DND-41 (cell line): ENCODE results near the gene AKR1B1.

ENCODE experiments used
- ATAC-seq: fragments of 200-7000 bp; cut with Tn5 transposase; 3 replicates; pipeline ENCODE4 v1.9.1; 2021; ENCODE audit warnings: low read depth; ENCODE audit not compliant: insufficient read depth
- DNase-seq: peaks from one replicate; pipeline ENCODE4 v3.0.0-alpha.2; 2020
- H2AFZ ChIP-seq: 2 replicates; pipeline ENCODE4 v1.6.0; 2012; ENCODE audit warnings: low read depth, low read length
- H3K27ac ChIP-seq: 2 replicates; pipeline ENCODE4 v1.5.1; 2012; ENCODE audit warnings: low read length, inconsistent platforms
- H3K27me3 ChIP-seq: fragments of 200-600 bp; sonication (generic); 2 replicates; pipeline ENCODE4 v1.6.0; 2012; ENCODE audit warnings: low read length, mild to moderate bottlenecking, inconsistent platforms; ENCODE audit not compliant: insufficient read depth, poor library complexity
- H3K36me3 ChIP-seq: 2 replicates; pipeline ENCODE4 v1.5.1; 2012; ENCODE audit warnings: low read length, inconsistent platforms; ENCODE audit not compliant: insufficient read depth
- H3K4me1 ChIP-seq: 2 replicates; pipeline ENCODE4 v1.5.1; 2012; ENCODE audit warnings: mild to moderate bottlenecking, low read length; ENCODE audit not compliant: insufficient read depth
- H3K4me2 ChIP-seq: 2 replicates; pipeline ENCODE4 v1.6.0; 2012; ENCODE audit warnings: mild to moderate bottlenecking, moderate library complexity, low read length, inconsistent platforms; ENCODE audit not compliant: insufficient read depth
- H3K4me3 ChIP-seq, 2 experiments: fragments of 200-600 bp in 1 of 2; shearing (Covaris generic) in 1 of 2; 2 replicates each; pipeline ENCODE4 v1.5.1; 2012 to 2016; ENCODE audit warnings: inconsistent platforms in 2 of 2, low read length in 2 of 2, mild to moderate bottlenecking in 2 of 2, low read depth in 1 of 2, moderate library complexity in 1 of 2
- H3K79me2 ChIP-seq: 2 replicates; pipeline ENCODE4 v1.6.0; 2012; ENCODE audit warnings: low read length, inconsistent platforms; ENCODE audit not compliant: insufficient read depth
- H3K9ac ChIP-seq: 2 replicates; pipeline ENCODE4 v1.6.0; 2012; ENCODE audit warnings: low read depth, mild to moderate bottlenecking, inconsistent platforms, low read length, moderate library complexity
- H3K9me3 ChIP-seq: 2 replicates; pipeline ENCODE4 v1.5.1; 2012; ENCODE audit warnings: low read length, moderate library complexity, mild to moderate bottlenecking, inconsistent platforms; ENCODE audit not compliant: insufficient read depth, severe bottlenecking
- H4K20me1 ChIP-seq: 2 replicates; pipeline ENCODE4 v1.6.0; 2012; ENCODE audit warnings: low read length; ENCODE audit not compliant: insufficient read depth
- EZH2 ChIP-seq: IDR thresholded peaks from 3 replicates; pipeline ENCODE4 v1.6.1; 2012; ENCODE audit warnings: borderline replicate concordance, low read depth, mild to moderate bottlenecking, moderate library complexity, low read length, inconsistent platforms; ENCODE audit not compliant: severe bottlenecking
- TF ChIP-seq, protein P1 (sequence below): IDR thresholded peaks from 2 replicates; pipeline ENCODE4 v1.5.1; 2012; ENCODE audit warnings: borderline replicate concordance, low read length, moderate library complexity, mild to moderate bottlenecking; ENCODE audit not compliant: poor library complexity, severe bottlenecking; ENCODE audit errors: extremely low read depth

Gene AKR1B1

DNA sequence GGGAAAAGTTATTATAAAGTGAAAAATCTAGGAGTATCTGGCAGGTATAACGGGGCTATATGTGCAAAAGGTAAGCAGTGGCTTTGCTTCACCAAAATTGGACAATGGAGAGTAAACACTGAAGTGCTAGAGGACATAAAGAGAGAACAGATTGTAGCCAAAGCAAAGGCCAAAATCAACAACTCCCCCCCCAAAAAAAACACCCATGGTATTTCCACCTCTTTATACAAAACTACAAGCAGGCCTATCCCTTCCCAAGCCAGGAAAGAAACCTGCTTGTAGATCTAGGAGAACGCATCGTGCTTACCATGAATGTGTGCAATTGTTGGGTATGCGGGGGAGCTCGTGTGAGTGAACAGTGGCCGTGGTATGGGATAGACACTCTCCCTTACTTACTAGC lies 9.2 kb upstream of the AKR1B1 start:
- Histone ChIP-seq H3K4me1 (no peaks in the 10 kb centered on the region), H3K27ac (no peak overlapping the region), H4K20me1 (no peaks in the 10 kb centered on the region), H3K79me2 (no peaks in the 10 kb centered on the region), H3K4me2 (no peak overlapping the region), H3K4me3 (no peak overlapping the region), H2AFZ (no peak overlapping the region), H3K9me3 (peaks cover 16% of the 10 kb centered on the region), H3K27me3 (no peaks in the 10 kb centered on the region), H3K9ac (no peak overlapping the region), H3K36me3 (no peaks in the 10 kb centered on the region)
- ATAC-seq (no peak), DNase-seq (no peak)
- no peak for TF ChIP-seq EZH2
- TF ChIP-seq, protein P1, sequence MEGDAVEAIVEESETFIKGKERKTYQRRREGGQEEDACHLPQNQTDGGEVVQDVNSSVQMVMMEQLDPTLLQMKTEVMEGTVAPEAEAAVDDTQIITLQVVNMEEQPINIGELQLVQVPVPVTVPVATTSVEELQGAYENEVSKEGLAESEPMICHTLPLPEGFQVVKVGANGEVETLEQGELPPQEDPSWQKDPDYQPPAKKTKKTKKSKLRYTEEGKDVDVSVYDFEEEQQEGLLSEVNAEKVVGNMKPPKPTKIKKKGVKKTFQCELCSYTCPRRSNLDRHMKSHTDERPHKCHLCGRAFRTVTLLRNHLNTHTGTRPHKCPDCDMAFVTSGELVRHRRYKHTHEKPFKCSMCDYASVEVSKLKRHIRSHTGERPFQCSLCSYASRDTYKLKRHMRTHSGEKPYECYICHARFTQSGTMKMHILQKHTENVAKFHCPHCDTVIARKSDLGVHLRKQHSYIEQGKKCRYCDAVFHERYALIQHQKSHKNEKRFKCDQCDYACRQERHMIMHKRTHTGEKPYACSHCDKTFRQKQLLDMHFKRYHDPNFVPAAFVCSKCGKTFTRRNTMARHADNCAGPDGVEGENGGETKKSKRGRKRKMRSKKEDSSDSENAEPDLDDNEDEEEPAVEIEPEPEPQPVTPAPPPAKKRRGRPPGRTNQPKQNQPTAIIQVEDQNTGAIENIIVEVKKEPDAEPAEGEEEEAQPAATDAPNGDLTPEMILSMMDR = no peak

GRCh38 chr7:134465491-134465890 lies 6.6 kb upstream of the AKR1B1 start:
- no peak overlapping the region for H3K4me2 ChIP-seq
- H3K27ac ChIP-seq = no peak overlapping the region
- TF ChIP-seq, protein P1 = no peak
- no peak for TF ChIP-seq EZH2
- H3K9ac ChIP-seq = no peak overlapping the region
- H3K36me3 ChIP-seq = no peaks in the 10 kb centered on the region
- H4K20me1 ChIP-seq = no peaks in the 10 kb centered on the region
- no peaks in the 10 kb centered on the region for H3K4me1 ChIP-seq
- no peaks in the 10 kb centered on the region for H3K79me2 ChIP-seq
- DNase-seq = no peak
- no peaks in the 10 kb centered on the region for H3K27me3 ChIP-seq
- H2AFZ ChIP-seq = no peak overlapping the region
- H3K9me3 ChIP-seq = peaks cover 17% of the 10 kb centered on the region
- no peak for ATAC-seq
- H3K4me3 ChIP-seq = no peak overlapping the region

- Histone ChIP-seq H3K4me1 (peaks cover 4% of the 10 kb centered on the region), H3K9me3 (peaks cover 17% of the 10 kb centered on the region), H2AFZ (no peak overlapping the region), H3K9ac (no peak overlapping the region), H4K20me1 (no peaks in the 10 kb centered on the region), H3K4me3 (no peak overlapping the region), H3K36me3 (no peaks in the 10 kb centered on the region), H3K79me2 (no peaks in the 10 kb centered on the region), H3K4me2 (no peak overlapping the region), H3K27me3 (no peaks in the 10 kb centered on the region), H3K27ac (no peak overlapping the region)
- ATAC-seq (no peak), DNase-seq (no peak)
- TF ChIP-seq EZH2 = no peak
- TF ChIP-seq, protein P1 = no peak
Observed at GRCh38 chr7:134464496-134464895, 5.6 kb upstream of the AKR1B1 start.

- no peak overlapping the region for H3K4me3 ChIP-seq
- H3K9me3 ChIP-seq = peaks cover 17% of the 10 kb centered on the region
- peaks cover 9% of the 10 kb centered on the region for H3K4me1 ChIP-seq
- H3K27ac ChIP-seq = no peak overlapping the region
- no peak overlapping the region for H3K4me2 ChIP-seq
- DNase-seq (no peak), ATAC-seq (no peak)
- no peak overlapping the region for H2AFZ ChIP-seq
- no peak overlapping the region for H3K9ac ChIP-seq
- peaks cover 1% of the 10 kb centered on the region; the same call in 1 of the 2 replicates for H3K36me3 ChIP-seq
- H3K79me2 ChIP-seq = 0 out of 2 replicates have a peak, but pooled peaks cover 1% of the 10 kb centered on the region
- TF ChIP-seq, protein P1 = no peak
- TF ChIP-seq EZH2 = no peak
- no peaks in the 10 kb centered on the region for H3K27me3 ChIP-seq
- no peaks in the 10 kb centered on the region for H4K20me1 ChIP-seq
Observed at GRCh38 chr7:134463751-134464150, 4.9 kb upstream of the AKR1B1 start.
